ENCODE measurements around the gene MCIDAS.

MCIDAS gene

DNA sequence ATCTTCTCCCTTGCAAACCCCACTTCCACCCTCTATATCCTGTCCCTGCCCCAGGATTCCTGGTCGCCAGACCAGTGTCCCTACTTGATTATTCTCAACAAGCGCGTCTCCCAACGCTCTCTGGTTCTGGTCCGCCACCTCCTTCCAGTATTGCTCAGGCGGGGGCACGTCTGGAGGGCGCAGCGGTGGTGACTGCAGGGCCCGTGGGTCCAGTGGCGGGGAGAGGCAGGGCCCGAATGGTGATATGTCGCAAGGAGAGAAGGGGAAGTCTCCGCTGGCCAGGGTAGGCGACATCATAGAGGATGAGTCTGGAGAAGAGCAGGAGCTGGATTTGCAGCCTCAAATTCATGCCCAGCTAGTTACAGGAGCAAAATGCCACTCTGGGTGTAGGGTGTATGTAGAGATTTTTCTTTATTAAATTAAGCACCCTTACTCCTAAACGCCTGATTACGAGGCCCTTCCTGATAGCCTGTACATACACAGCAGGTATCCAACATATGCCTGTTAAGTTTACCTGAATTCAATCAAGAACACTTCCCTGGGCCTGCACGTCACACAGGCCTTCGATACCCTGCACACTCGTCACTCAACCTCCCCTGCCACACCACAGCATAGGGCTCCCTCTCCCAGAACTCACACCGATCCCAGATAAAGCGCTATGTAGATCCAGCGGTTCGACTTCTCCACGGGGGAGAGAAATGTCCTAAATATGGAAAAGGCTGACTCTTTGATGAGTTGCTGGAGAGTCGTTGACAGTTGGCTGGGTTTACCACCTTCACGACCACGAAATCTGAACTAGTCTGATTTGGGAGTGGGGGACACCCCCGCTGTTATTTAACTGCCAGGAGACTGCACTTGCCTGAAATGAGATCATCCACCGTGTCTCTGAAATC is 4.8 kb downstream of the MCIDAS start:
- no peak for DNase-seq (ENCODE audit: low read depth, low spot score)

- DNase-seq (ENCODE audit: low read depth, low spot score), result no peak
These were observed 6.5 kb downstream of the MCIDAS start for GRCh38 chr5:55220433-55221185.

GRCh38 chr5:55219770-55220169 is 7.3 kb downstream of the MCIDAS start:
- no peak for DNase-seq (ENCODE audit: low read depth, low spot score)

GRCh38 chr5:55218967-55219366 is 8.1 kb downstream of the MCIDAS start:
- DNase-seq (ENCODE audit: low read depth, low spot score), result no peak

GRCh38 chr5:55211184-55211874 is 15.8 kb downstream of the MCIDAS start:
- no peak for DNase-seq (ENCODE audit: low read depth, low spot score)

DNA sequence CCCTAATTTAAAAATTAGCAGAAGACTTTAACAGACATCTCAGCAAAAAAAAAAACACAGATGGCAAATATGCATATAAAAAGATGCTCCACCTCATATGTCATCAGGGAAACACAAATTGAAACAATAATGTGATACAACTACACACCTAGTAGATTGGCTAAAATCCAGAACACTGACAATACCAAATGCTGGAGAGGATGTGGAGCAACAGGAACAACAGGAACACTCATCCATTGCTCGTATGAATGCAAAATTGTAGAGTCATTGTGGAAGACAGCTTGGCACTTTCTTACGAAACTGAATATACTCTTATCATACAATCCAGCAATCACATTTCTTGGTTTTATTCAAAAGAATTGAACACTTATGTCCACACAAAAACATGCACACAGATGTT is 22.1 kb downstream of the MCIDAS start:
- no peak for DNase-seq (ENCODE audit: low read depth, low spot score)

DNA sequence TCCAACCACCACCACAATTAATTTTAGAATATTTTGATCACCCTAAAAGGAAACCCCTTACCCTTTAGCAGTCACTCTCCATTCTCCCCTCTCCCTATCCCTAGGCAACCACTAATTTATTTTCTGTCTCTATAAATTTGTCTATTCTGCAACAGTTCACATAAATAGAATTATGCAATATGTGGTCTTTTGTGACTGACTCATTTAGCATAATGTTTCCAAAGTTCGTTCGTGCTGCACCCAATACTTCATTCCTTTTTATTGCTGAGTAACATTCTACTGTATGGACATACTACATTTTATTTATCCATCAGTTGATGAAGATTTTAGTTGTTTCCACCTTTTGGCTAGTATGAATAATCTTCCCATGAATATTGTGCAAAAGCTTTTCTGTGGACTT is 36.0 kb downstream of the MCIDAS start:
- DNase-seq (ENCODE audit: low read depth, low spot score), result no peak

DNA sequence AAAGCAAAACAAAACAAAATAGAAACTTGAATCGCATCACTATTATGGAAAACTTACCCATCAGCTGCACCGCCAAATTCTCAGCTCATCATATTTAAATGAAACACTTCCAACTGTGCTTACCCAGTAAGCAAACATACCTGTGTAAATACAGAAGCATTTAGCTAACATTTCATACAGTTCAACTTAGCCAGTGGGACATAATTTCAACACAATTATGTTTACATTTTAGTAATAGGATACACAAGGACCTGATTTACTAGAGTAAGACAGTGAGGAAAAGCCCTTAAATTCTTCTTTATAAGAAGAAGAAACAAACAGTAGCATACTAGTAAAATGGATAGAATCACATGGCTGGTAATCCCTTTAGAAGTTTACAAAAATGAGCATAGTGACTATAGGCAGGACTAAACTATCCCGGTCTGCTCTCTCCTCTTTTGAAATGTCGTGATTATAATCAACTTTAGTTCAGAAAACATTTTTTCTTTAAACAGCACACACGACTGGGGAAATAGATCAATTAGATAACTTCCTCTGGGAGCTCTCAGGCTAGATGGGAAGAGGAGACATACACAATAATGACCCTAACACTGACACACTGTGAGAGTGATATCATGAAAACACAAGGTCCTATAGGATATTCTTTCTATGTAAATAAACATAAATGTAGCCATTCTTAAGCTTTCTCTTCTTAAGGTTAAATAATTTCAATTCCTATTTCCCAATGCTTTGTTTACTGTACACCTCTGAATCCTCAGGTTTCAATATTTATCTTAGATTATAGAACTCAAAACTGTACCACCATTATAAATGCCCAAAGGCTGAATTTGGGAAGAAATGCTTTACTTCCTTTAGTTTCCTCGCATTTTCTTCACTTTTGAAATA is 38.2 kb downstream of the MCIDAS start:
- no peak for DNase-seq (ENCODE audit: low read depth, low spot score)

- no peak for DNase-seq (ENCODE audit: low read depth, low spot score)
These were observed 39.7 kb downstream of the MCIDAS start for GRCh38 chr5:55187370-55187769.

DNA sequence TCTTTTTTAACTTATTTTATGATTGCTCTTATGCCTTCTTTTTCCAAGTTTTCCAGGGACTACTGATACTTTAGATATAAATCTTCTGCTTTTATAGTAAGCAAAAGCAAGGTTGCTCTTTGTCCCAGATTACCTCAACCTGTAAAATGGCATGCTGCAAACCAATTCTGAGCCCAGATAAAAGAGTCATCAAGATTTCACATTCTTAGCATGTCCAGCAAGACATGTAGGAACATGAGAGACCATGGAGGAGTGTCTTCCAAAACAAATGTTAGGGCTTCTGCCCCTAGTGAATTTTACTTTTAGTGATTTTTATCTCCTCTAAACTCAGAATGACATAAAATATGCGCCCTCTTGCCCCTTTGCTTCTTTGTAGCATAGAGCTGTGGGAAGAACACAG is 47.1 kb downstream of the MCIDAS start:
- DNase-seq (ENCODE audit: low read depth, low spot score), result no peak

- DNase-seq (ENCODE audit: low read depth, low spot score), result no peak
These were observed 50.0 kb downstream of the MCIDAS start for GRCh38 chr5:55177078-55177477.

GRCh38 chr5:55176176-55176818 is 50.8 kb downstream of the MCIDAS start:
- DNase-seq (ENCODE audit: low read depth, low spot score), result no peak

- no peak for DNase-seq (ENCODE audit: low read depth, low spot score)
These were observed 51.3 kb downstream of the MCIDAS start for GRCh38 chr5:55175781-55176175.

GRCh38 chr5:55173687-55174230 is 53.4 kb downstream of the MCIDAS start:
- DNase-seq (ENCODE audit: low read depth, low spot score), result no peak

- no peak for DNase-seq (ENCODE audit: low read depth, low spot score)
These were observed 54.0 kb downstream of the MCIDAS start, which contains the start of gene CDC20B for GRCh38 chr5:55172937-55173686. Gene CDC20B, minus strand, starts transcription at chr5:55173177. Its CDS starts 177 bp downstream, at chr5:55173000.

DNA sequence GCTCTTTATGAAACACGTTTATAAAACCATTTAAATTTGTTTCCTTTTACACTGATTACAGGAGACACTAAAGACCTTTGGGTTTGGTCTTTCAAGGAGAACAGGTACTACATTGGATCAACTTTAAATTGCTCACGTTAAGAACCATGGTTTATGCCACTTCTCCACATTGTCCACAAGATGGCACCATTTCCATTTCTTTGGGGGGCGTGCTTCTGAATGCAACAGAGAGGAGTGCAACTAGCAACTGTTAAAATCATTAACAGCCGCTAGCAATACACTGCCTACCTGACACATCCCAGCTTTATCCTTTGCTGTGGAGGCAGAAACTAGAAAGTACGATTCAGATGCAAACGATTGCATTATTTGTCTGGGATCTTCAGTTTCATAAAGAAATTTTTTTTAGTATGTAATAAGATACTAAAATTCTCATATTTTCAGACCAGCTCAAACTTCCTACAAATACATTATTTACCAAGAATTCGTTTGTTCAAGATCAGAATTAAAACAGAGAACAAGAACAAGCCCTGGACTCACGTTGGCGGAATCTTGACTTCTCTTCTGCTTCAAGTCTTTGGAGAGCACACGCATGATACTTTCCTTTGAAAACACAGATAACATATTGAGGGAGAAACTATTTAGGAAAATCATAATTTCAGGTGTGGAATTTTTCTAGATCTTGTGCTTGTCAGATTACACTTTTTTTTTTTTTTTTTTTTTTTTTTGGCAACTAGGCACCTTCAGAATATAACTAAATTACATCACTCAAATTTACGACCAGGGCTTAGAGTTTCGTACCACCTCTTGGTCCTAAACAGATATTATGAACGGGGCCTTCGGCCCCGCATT is 54.8 kb downstream of the MCIDAS start:
- DNase-seq (ENCODE audit: low read depth, low spot score), result no peak

DNA sequence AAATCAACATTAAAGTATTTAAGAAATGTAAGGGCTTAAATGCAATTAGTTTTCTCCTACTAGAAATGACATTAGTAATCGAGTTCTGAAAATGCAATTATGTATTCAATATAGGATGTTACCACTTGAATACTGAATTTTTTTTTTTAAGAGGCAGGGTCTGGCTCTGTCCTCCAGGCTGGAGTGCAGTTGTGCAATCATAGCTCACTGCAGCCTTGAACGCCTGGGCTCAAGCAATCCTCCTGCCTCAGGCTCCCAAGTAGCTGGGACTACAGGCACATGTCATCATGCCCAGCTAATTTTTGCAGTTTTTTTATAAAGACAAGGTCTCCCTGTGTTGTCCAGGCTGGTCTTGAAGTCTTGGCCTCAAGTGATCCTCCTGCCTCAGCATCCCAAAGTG is 55.6 kb downstream of the MCIDAS start:
- DNase-seq (ENCODE audit: low read depth, low spot score), result no peak
